ENCODE data around the gene CCDC187.

- no peak for TF ChIP-seq CTCF (IDR thresholded peaks at IDR 0.05; ENCODE audit: low read depth, low read length, poor library complexity, severe bottlenecking)
- no peak for TF ChIP-seq EZH2phosphoT487 (IDR thresholded peaks at IDR 0.05; ENCODE audit: borderline replicate concordance, low read length)
These were observed 34.6 kb upstream of the CCDC187 start for GRCh38 chr9:136338511-136338910.
